GM12892 (cell line): ENCODE results near the gene OR5T2.
"Not testable (repeated sequence)": the region's sequence is repeated elsewhere in the genome, so short reads cannot be mapped to it uniquely, and the experiment has no call there.

Source experiments
- POLR2A ChIP-seq: IDR thresholded peaks from 2 replicates; pipeline ENCODE4 v1.6.1; 2011; ENCODE audit warnings: low read depth, low read length, control low read depth
- POLR2AphosphoS5 ChIP-seq: IDR thresholded peaks from 2 replicates; pipeline ENCODE4 v1.6.1; 2011; ENCODE audit warnings: low read depth, low read length, control low read depth
- TAF1 ChIP-seq: IDR thresholded peaks from 2 replicates; pipeline ENCODE4 v1.6.1; 2011; ENCODE audit warnings: low read depth, mild to moderate bottlenecking, control low read depth, low read length, borderline replicate concordance

GRCh38 chr11:56219735-56220134, 14.3 kb downstream of the OR5T2 start:
- TF ChIP-seq POLR2A, TAF1, POLR2AphosphoS5: not testable (repeated sequence)
